GM12873 (cell line): ENCODE results near the gene CHST1.

Experiments used
- CTCF ChIP-seq: IDR thresholded peaks from 2 replicates; pipeline ENCODE4 v1.5.1; 2012; ENCODE audit warnings: low read depth, mild to moderate bottlenecking, moderate library complexity, low read length, control low read depth; ENCODE audit not compliant: insufficient read depth; ENCODE audit errors: missing control alignments

Gene CHST1

GRCh38 chr11:45625611-45626010 is 39.8 kb downstream of the CHST1 start:
- no peak for TF ChIP-seq CTCF

- TF ChIP-seq CTCF = no peak
Observed at GRCh38 chr11:45624095-45624494, 41.3 kb downstream of the CHST1 start.

- no peak for TF ChIP-seq CTCF
Observed at GRCh38 chr11:45622861-45623260, 42.6 kb downstream of the CHST1 start.

DNA sequence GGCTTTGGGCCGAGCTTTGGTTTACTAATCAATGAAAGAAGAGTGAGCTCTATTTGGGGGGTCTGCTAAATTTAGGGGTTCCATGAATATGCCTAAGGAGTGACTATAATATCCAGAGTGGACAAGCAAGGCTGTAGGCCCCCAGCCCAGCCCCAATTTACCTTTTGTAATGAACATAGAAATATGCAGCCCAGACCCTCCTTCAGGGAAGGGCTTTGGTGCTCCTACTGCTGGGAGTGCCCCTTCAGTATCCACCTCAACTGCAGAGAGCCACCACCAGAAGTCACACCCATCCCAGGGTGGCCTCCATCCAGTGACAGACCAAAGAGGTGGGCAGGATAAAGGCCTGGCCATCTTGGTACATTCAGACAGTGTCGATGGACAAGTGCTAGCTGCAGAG is 43.1 kb downstream of the CHST1 start:
- TF ChIP-seq CTCF = no peak

DNA sequence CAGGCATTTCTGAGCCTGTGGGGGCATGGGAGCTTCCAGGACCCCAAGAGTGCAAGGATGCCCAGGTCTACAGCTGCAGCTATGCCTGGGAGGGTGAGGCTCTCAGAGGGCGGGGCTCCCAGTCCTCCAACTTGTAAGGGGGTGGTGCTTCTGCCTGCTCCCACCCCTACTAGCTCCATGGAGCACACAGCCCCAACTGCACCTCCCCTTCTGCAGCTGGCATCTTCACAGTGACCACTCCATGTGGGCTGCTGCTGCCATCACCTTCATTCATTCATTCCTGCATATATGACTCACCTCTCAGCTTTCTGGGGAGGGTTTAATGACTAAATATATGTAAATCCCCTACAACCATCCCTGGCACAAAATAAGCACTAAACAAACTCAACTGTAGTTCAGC is 43.8 kb downstream of the CHST1 start:
- TF ChIP-seq CTCF = no peak

DNA sequence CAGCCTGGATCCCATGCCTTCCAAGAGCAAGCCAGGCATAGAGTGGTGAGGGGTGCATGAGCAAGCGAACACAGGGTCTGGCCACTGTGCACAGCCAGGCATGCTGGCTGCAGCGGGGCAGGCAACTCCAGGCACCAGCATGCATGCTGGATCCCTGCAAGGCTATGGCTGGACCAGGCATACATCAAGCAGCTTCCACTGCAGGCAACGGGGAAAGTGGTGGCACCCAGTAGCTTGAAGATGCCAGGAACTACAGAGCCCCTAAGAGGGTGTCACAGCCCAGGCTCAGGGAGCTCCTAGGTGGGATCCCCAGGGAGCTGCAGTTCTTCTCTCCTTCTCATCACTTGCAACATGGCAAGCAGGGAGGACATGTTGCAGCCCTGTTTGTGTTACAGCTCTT is 45.2 kb downstream of the CHST1 start:
- TF ChIP-seq CTCF = no peak

GRCh38 chr11:45618897-45619296 is 46.5 kb downstream of the CHST1 start:
- no peak for TF ChIP-seq CTCF

- TF ChIP-seq CTCF = no peak
Observed at GRCh38 chr11:45617871-45618601, 47.4 kb downstream of the CHST1 start.
